SU-DHL-6 (cell line): ENCODE measurements around the gene MROH7.

Source experiments
- CTCF ChIP-seq: fragments of 200-600 bp; sonication (generic); IDR thresholded peaks from one replicate; pipeline ENCODE4 v1.5.1; 2017; ENCODE audit warnings: antibody characterized with exemption, mild to moderate bottlenecking, low read length, moderate library complexity; ENCODE audit not compliant: insufficient read depth, poor library complexity, severe bottlenecking
- EZH2phosphoT487 ChIP-seq: fragments of 200-600 bp; sonication (generic), shearing (Covaris generic); conservative IDR thresholded peaks from 2 replicates; pipeline ENCODE4 v1.6.1; 2018; ENCODE audit warnings: mild to moderate bottlenecking, antibody characterized with exemption, low read length, moderate library complexity, mixed read lengths

- TF ChIP-seq CTCF (no peak), EZH2phosphoT487 (no peak)
Measured at GRCh38 chr1:54650417-54650816, 8.8 kb downstream of the MROH7 start.
